Mesodermal cell (in vitro differentiated cells): ENCODE data around the gene SETD7.
A peak's percentile ranks its signal among the peaks of the same experiment; 100 is the strongest.
"Not testable (repeated sequence)": the region's sequence is repeated elsewhere in the genome, so short reads cannot be mapped to it uniquely, and the experiment has no call there.

ENCODE experiments used
- H3K27ac ChIP-seq: 2 replicates; pipeline ENCODE4 v1.7.0; 2013; ENCODE audit warnings: mild to moderate bottlenecking, low read depth, low read length, moderate library complexity; ENCODE audit not compliant: severe bottlenecking
- H3K36me3 ChIP-seq: 2 replicates; pipeline ENCODE4 v1.7.1; 2013; ENCODE audit warnings: mild to moderate bottlenecking, low read length, moderate library complexity; ENCODE audit not compliant: control insufficient read depth, insufficient read depth
- H3K4me1 ChIP-seq: one replicate; pipeline ENCODE4 v1.7.1; 2013; ENCODE audit warnings: mild to moderate bottlenecking, low read length; ENCODE audit not compliant: insufficient read depth, control insufficient read depth, poor library complexity, severe bottlenecking
- H3K4me3 ChIP-seq: 2 replicates; pipeline ENCODE4 v1.7.0; 2013; ENCODE audit warnings: low read length, control low read depth, mild to moderate bottlenecking; ENCODE audit not compliant: insufficient read depth, poor library complexity, severe bottlenecking; ENCODE audit errors: extremely low read depth
- H3K9me3 ChIP-seq: 2 replicates; pipeline ENCODE4 v1.7.1; 2013; ENCODE audit warnings: mild to moderate bottlenecking, low read length, moderate library complexity; ENCODE audit not compliant: control insufficient read depth
- WGBS, 2 experiments: methylation state at CpG; one replicate each; pipeline ENCODE4 v1.1.5; 2013; ENCODE audit warnings: missing lambda C conversion rate in 2 of 2; ENCODE audit not compliant: insufficient coverage in 2 of 2; 5-methylcytosine and 5-hydroxymethylcytosine counted together

The SETD7 gene

GRCh38 chr4:139453371-139454110 is 102.5 kb downstream of the SETD7 start:
- Histone ChIP-seq H3K9me3 (peaks cover 9% of the 10 kb centered on the region), H3K36me3 (peaks cover 19% of the 10 kb centered on the region), H3K4me1 (peaks cover 18% of the 10 kb centered on the region), H3K27ac (peak overlapping the region; percentile 91), H3K4me3 (peak overlapping the region; percentile 93)
- WGBS, 2 experiments: 0% methylated on average over 72 to 73 of the region's 76 CpGs

GRCh38 chr4:139453041-139453370 is 103.0 kb downstream of the SETD7 start:
- peaks cover 19% of the 10 kb centered on the region for H3K36me3 ChIP-seq
- H3K4me1 ChIP-seq: peaks cover 18% of the 10 kb centered on the region
- peak overlapping the region; percentile 93 for H3K4me3 ChIP-seq
- 0% methylated on average over 12 of the region's 15 CpGs for WGBS, 2 experiments
- peaks cover 9% of the 10 kb centered on the region for H3K9me3 ChIP-seq
- peak overlapping the region; percentile 91 for H3K27ac ChIP-seq

DNA sequence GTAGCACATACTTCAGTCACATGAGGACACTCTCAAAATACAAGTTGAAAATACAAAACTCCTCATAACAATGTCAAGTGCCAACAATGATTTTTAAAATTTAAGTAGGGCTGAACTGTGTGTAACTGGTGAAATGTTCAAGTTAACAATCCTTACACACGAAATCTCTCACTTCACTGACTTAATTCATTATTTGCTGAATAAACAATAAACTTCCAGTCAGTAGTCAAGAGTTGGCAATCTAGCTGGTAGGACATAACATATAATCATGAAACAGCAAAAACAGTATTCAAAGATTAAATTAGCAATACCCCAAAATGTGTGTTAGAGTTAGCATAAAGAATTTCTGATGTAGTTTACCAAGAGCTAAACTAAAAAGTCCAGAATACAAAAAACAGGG is 104.0 kb downstream of the SETD7 start:
- Histone ChIP-seq H3K36me3 (peaks cover 19% of the 10 kb centered on the region), H3K27ac (no peak overlapping the region), H3K4me3 (peak overlapping the region; percentile 93), H3K9me3 (peaks cover 9% of the 10 kb centered on the region), H3K4me1 (peaks cover 18% of the 10 kb centered on the region)
- no CpG with 5 or more reads among the region's 1 CpG for WGBS, 2 experiments

DNA sequence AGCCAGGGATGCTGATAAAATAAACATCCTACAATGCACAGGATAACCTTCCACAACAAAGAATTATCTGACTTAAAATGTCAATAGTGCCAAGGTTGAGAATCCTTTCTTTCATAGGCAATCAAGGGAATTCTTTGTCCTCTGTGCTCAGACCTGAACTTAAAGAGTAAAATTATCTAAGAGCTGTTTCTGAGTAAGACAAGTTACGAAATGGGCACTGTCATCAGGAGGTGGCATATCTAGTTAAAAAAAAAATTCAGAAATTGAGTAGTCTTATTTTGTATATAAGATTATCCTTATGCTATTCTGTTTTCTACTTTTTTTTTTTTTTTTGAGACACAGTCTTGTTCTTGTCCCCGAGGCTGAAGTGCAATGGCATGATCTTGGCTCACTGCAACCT is 105.4 kb downstream of the SETD7 start:
- WGBS, 2 experiments: 100% methylated on average over 1 of the region's 2 CpGs
- Histone ChIP-seq H3K27ac (no peak overlapping the region), H3K4me1 (peaks cover 5% of the 10 kb centered on the region), H3K36me3 (peaks cover 19% of the 10 kb centered on the region), H3K9me3 (peaks cover 9% of the 10 kb centered on the region), H3K4me3 (no peak overlapping the region)

DNA sequence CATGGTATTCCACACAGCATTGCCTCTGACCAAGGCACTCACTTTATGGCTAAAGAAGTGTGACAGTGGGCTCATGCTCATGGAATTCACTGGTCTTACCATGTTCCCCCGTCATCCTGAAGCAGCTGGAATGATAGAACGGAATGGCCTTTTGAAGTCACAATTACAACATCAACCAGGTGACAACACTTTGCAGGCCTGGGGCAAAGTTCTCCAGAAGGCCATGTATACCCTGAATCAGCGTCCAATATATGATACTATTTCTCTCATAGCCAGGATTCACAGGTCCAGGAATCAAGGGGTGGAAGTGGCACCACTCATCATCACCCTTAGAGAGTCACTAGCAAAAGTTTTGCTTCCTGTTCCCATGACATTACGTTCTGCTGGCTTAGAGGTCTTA is 108.9 kb downstream of the SETD7 start:
- H3K9me3 ChIP-seq, H3K27ac ChIP-seq, H3K4me1 ChIP-seq, H3K4me3 ChIP-seq: not testable (repeated sequence)
- H3K36me3 ChIP-seq: peaks cover 19% of the 10 kb centered on the region
- WGBS, 2 experiments: 91 to 96% methylated on average over 4 of the region's 4 CpGs
